Activated T-helper 17 cell treated with anti-CD3 and anti-CD28 coated beads, Interleukin-2, amount 50 U/mL, for 72 hours (primary cell): ENCODE measurements around the gene TBCD. TPM values are rescaled to one million over a fixed set of nuclear protein-coding genes. Genes with fewer than 3 reads are reported as not detected.
A peak's percentile ranks its signal among the peaks of the same experiment; 100 is the strongest.
"Not testable (repeated sequence)": the region's sequence is repeated elsewhere in the genome, so short reads cannot be mapped to it uniquely, and the experiment has no call there.

Experiments used
- ATAC-seq: fragments of 150-1000 bp; cut with Tn5 transposase; replicated peaks from 2 replicates; pipeline ENCODE4 v1.10.0; 2021; ENCODE audit warnings: mild to moderate bottlenecking, moderate library complexity
- H3K27ac Mint-ChIP-seq: one replicate; pipeline ENCODE4 v1.8.0; 2022; ENCODE audit warnings: mixed read lengths
- H3K27me3 Mint-ChIP-seq: one replicate; pipeline ENCODE4 v1.8.0; 2022; ENCODE audit warnings: mixed read lengths
- H3K36me3 Mint-ChIP-seq: one replicate; pipeline ENCODE4 v1.8.0; 2022; ENCODE audit warnings: low read depth, mild to moderate bottlenecking, mixed read lengths
- H3K4me1 Mint-ChIP-seq: one replicate; pipeline ENCODE4 v1.8.0; 2022; ENCODE audit warnings: mixed read lengths
- H3K4me3 Mint-ChIP-seq: one replicate; pipeline ENCODE4 v1.8.0; 2022; ENCODE audit warnings: mild to moderate bottlenecking, mixed read lengths
- H3K9me3 Mint-ChIP-seq: one replicate; pipeline ENCODE4 v1.8.0; 2022; ENCODE audit warnings: mixed read lengths
- total RNA-seq, 2 donors: library from RNA; stranded (reverse); gene quantifications; one replicate each; pipeline ENCODE4 v1.2.3, GENCODE V29; 2022

Gene TBCD
- total RNA-seq, 2 donors from 2014 or later: 111 to 139 TPM

- ATAC-seq: no peak
These were observed 20.2 kb downstream of the TBCD start for GRCh38 chr17:82772026-82772425.

DNA sequence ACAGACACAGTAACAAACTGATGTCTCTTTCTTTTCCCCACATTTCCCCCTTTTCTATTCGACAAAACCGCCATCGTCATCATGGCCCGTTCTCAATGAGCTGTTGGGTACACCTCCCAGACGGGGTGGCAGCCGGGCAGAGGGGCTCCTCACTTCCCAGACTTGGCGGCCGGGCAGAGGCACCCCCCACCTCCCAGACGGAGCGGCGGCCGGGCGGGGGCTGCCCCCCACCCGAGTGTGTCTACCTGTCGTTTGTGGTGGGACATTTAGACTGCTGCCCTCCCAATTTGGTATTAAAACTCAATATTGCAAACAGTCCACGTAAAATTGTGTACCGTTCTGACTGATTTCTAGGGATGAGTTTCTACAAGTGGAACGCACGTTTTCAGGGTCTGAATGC, 22.6 kb downstream of the TBCD start:
- ATAC-seq, H3K27ac Mint-ChIP-seq, H3K4me3 Mint-ChIP-seq, H3K4me1 Mint-ChIP-seq, H3K27me3 Mint-ChIP-seq, H3K9me3 Mint-ChIP-seq: not testable (repeated sequence)
- H3K36me3 Mint-ChIP-seq: peaks cover 46% of the 10 kb centered on the region

More at GRCh38 chr17:82772026-82772425, 20.2 kb downstream of the TBCD start:
- Mint-ChIP-seq H3K27ac (no peak overlapping the region), H3K4me1 (no peaks in the 10 kb centered on the region), H3K9me3 (no peaks in the 10 kb centered on the region), H3K4me3 (no peak overlapping the region), H3K27me3 (no peaks in the 10 kb centered on the region), H3K36me3 (peaks cover 70% of the 10 kb centered on the region)

DNA sequence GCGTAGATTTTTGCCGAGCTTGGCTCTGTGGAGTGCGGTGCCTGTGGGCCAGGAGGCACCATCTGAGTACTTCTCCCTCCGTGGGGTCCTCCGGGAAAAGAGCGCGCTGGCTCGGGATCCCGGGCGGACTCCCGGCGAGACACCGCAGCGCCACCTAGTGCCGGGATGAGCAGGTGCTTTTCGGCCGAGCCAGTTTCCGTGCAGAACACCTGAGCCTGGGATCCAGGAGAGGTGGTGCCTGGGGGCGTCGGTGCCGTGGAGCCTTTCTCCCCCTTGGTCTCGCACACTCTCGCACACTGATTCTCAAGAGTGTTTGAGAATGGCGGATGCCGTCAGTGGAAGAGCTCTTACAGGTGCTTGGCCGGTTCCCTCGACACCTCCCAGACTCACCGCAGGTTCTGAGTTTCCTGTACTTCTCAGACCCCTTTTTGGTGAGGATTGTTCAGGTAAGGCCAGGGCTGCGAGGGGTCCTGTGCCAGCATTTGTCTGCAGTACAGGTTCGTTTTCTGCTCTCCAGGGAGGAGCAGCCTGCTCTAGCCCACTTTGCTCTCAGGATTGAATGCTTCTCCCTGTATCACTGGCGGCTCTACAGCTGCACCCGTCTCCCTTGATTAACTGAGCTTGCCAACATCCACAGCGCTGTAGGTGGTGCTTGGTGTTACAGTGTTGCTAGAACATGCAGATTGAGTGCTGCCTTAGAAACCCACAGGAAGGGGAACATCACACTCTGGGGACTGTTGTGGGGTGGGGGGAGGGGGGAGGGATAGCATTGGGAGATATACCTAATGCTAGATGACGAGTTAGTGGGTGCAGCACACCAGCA, 23.3 kb downstream of the TBCD start:
- Mint-ChIP-seq H3K27ac (no peak overlapping the region), H3K9me3 (no peaks in the 10 kb centered on the region), H3K4me1 (no peaks in the 10 kb centered on the region), H3K36me3 (peaks cover 38% of the 10 kb centered on the region), H3K27me3 (no peaks in the 10 kb centered on the region), H3K4me3 (no peak overlapping the region)
- ATAC-seq: peak; percentile 43

DNA sequence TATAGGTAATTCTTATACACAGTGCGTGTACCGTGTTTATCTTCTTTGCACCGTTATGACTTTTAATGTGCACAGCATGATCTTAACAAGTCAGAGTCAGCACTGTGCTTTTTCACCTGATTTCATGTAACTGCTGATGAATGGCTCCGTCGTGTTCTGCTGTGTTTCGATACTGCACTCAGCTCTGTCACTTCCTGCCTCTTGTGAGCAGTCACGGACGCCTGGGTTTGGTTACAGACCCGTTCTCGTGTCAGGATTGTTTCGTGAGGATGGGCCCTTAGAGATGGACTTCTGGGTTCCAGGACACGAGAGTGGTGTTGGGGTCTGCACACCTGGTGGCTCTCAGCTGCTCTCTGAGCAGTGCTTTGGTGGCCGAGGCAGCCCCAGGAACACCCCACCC, 24.6 kb downstream of the TBCD start:
- Mint-ChIP-seq H3K4me1 (no peaks in the 10 kb centered on the region), H3K4me3 (no peak overlapping the region), H3K36me3 (peaks cover 26% of the 10 kb centered on the region), H3K27me3 (no peaks in the 10 kb centered on the region), H3K27ac (no peak overlapping the region), H3K9me3 (no peaks in the 10 kb centered on the region)
- no peak for ATAC-seq

GRCh38 chr17:82777778-82778375, 26.0 kb downstream of the TBCD start:
- not testable (repeated sequence) for H3K27me3 Mint-ChIP-seq, H3K4me3 Mint-ChIP-seq, H3K9me3 Mint-ChIP-seq, H3K4me1 Mint-ChIP-seq, H3K27ac Mint-ChIP-seq, ATAC-seq
- H3K36me3 Mint-ChIP-seq: peaks cover 25% of the 10 kb centered on the region

- Mint-ChIP-seq H3K27me3 (no peaks in the 10 kb centered on the region), H3K27ac (no peak overlapping the region), H3K36me3 (peaks cover 28% of the 10 kb centered on the region), H3K4me1 (peaks cover 5% of the 10 kb centered on the region), H3K4me3 (no peak overlapping the region), H3K9me3 (no peaks in the 10 kb centered on the region)
- no peak for ATAC-seq
These were observed 27.7 kb downstream of the TBCD start for GRCh38 chr17:82779541-82779940.

DNA sequence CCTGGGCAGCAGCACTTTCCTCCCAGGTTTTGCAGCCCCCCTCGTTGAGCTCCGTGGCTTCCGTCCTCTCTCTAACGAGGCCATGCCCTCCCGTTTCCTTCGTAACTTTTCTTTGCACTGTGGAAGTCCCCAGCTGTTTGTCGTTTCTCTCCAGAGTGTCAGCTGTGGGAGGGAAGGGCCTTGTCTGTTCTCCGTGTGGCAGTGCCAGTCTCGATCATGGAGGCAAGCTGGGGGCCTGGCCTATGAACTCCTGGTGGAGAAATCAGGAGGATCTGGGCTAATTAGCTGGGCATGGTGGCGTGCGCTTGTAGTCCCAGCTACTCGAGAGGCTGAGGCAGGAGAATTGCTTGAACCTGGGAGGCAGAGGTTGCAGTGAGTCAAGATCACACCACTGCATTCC, 28.3 kb downstream of the TBCD start:
- Mint-ChIP-seq H3K9me3 (no peaks in the 10 kb centered on the region), H3K4me1 (peaks cover 5% of the 10 kb centered on the region), H3K36me3 (peaks cover 28% of the 10 kb centered on the region), H3K4me3 (no peak overlapping the region), H3K27me3 (no peaks in the 10 kb centered on the region), H3K27ac (no peak overlapping the region)
- no peak for ATAC-seq

- H3K27me3 Mint-ChIP-seq: no peaks in the 10 kb centered on the region
- no peaks in the 10 kb centered on the region for H3K9me3 Mint-ChIP-seq
- ATAC-seq: peak; percentile 20
- H3K36me3 Mint-ChIP-seq: peaks cover 28% of the 10 kb centered on the region
- peaks cover 5% of the 10 kb centered on the region for H3K4me1 Mint-ChIP-seq
- H3K27ac Mint-ChIP-seq: no peak overlapping the region
- H3K4me3 Mint-ChIP-seq: no peak overlapping the region
These were observed 29.4 kb downstream of the TBCD start for GRCh38 chr17:82780971-82781893.

GRCh38 chr17:82781894-82782274, 30.0 kb downstream of the TBCD start:
- Mint-ChIP-seq H3K4me3 (no peak overlapping the region), H3K27ac (peak overlapping the region; percentile 43), H3K36me3 (peaks cover 28% of the 10 kb centered on the region), H3K4me1 (peaks cover 5% of the 10 kb centered on the region), H3K9me3 (no peaks in the 10 kb centered on the region), H3K27me3 (no peaks in the 10 kb centered on the region)
- ATAC-seq: peak; percentile 100

DNA sequence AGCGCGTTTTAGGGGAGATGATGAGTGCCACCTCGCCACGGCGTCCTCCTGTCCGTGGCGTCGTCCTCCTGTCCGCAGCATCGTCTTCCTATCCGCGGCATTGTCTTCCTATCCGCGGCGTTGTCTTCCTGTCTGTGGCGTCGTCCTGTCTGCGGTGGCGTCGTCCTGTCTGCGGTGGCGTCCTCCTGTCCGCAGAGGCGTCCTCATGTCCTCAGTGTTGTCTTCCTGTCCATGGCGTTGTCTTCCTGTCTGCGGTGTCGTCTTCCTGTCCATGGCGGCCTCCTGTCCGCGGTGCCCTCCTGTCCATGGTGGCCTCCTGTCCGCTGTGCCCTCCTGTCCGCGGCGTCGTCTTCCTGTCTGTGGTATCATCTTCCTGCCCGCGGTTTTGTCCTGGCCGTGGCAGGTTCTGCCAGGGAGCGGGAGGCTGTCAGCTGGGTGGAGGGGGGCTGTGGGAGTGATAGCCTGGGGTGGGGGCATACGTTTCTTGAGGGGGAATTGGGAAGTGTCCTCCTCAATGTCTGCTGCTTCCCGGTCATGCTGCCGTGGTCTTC, 30.9 kb downstream of the TBCD start:
- no peak overlapping the region for H3K4me3 Mint-ChIP-seq
- peaks cover 5% of the 10 kb centered on the region for H3K4me1 Mint-ChIP-seq
- H3K27me3 Mint-ChIP-seq: no peaks in the 10 kb centered on the region
- no peaks in the 10 kb centered on the region for H3K9me3 Mint-ChIP-seq
- no peak for ATAC-seq
- H3K36me3 Mint-ChIP-seq: peaks cover 28% of the 10 kb centered on the region
- peak overlapping the region; percentile 43 for H3K27ac Mint-ChIP-seq

GRCh38 chr17:82783498-82783897, 31.6 kb downstream of the TBCD start:
- H3K27ac Mint-ChIP-seq: no peak overlapping the region
- no peaks in the 10 kb centered on the region for H3K27me3 Mint-ChIP-seq
- no peaks in the 10 kb centered on the region for H3K9me3 Mint-ChIP-seq
- H3K4me3 Mint-ChIP-seq: no peak overlapping the region
- H3K36me3 Mint-ChIP-seq: peaks cover 28% of the 10 kb centered on the region
- no peak for ATAC-seq
- H3K4me1 Mint-ChIP-seq: peaks cover 5% of the 10 kb centered on the region

DNA sequence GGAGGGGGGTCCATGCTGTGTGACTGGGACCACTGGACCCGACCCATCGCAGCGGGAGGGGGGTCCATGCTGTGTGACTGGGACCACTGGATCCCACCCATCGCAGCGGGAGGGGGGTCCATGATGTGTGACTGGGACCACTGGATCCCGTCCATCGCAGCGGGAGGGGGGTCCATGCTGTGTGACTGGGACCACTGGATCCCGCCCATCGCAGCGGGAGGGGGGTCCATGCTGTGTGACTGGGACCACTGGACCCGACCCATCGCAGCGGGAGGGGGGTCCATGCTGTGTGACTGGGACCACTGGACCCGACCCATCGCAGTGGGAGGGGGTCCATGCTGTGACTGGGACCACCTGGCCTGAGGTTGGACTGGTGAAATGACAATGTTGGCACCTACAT, 33.7 kb downstream of the TBCD start:
- H3K27ac Mint-ChIP-seq, ATAC-seq, H3K9me3 Mint-ChIP-seq, H3K27me3 Mint-ChIP-seq, H3K4me1 Mint-ChIP-seq, H3K4me3 Mint-ChIP-seq: not testable (repeated sequence)
- peaks cover 28% of the 10 kb centered on the region for H3K36me3 Mint-ChIP-seq

- Mint-ChIP-seq H3K4me3 (no peak overlapping the region), H3K27me3 (no peaks in the 10 kb centered on the region), H3K27ac (no peak overlapping the region), H3K9me3 (no peaks in the 10 kb centered on the region), H3K36me3 (peaks cover 29% of the 10 kb centered on the region), H3K4me1 (peaks cover 5% of the 10 kb centered on the region)
- ATAC-seq: no peak
These were observed 34.6 kb downstream of the TBCD start for GRCh38 chr17:82786427-82786826.

- no peaks in the 10 kb centered on the region for H3K9me3 Mint-ChIP-seq
- H3K36me3 Mint-ChIP-seq: peaks cover 27% of the 10 kb centered on the region
- H3K4me1 Mint-ChIP-seq: peaks cover 5% of the 10 kb centered on the region
- no peak for ATAC-seq
- no peak overlapping the region for H3K27ac Mint-ChIP-seq
- no peak overlapping the region for H3K4me3 Mint-ChIP-seq
- H3K27me3 Mint-ChIP-seq: no peaks in the 10 kb centered on the region
These were observed 35.4 kb downstream of the TBCD start for GRCh38 chr17:82787081-82787848.
